ENCODE results near the gene HIVEP3.

GRCh38 chr1:41868241-41868998 lies 50.3 kb downstream of the HIVEP3 start:
- no peak for TF ChIP-seq EZH2 (IDR thresholded peaks at IDR 0.05; ENCODE audit: borderline replicate concordance, low read depth, low read length, poor library complexity, severe bottlenecking)
- TF ChIP-seq, protein P1, sequence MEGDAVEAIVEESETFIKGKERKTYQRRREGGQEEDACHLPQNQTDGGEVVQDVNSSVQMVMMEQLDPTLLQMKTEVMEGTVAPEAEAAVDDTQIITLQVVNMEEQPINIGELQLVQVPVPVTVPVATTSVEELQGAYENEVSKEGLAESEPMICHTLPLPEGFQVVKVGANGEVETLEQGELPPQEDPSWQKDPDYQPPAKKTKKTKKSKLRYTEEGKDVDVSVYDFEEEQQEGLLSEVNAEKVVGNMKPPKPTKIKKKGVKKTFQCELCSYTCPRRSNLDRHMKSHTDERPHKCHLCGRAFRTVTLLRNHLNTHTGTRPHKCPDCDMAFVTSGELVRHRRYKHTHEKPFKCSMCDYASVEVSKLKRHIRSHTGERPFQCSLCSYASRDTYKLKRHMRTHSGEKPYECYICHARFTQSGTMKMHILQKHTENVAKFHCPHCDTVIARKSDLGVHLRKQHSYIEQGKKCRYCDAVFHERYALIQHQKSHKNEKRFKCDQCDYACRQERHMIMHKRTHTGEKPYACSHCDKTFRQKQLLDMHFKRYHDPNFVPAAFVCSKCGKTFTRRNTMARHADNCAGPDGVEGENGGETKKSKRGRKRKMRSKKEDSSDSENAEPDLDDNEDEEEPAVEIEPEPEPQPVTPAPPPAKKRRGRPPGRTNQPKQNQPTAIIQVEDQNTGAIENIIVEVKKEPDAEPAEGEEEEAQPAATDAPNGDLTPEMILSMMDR (conservative IDR thresholded peaks at IDR 0.05; ENCODE audit: low read depth, low read length), result 0 out of 2 replicates have a peak, but pooled peaks have one; percentile 25
